Measurements from ENCODE around the gene ZDHHC8. TPM values are rescaled to one million over a fixed set of nuclear protein-coding genes. Genes with fewer than 3 reads are reported as not detected.
"Not testable (repeated sequence)": the region's sequence is repeated elsewhere in the genome, so short reads cannot be mapped to it uniquely, and the experiment has no call there.

The ZDHHC8 gene
- total RNA-seq, 1 donor from 2014 or later, result 3.1 TPM

- Histone ChIP-seq H3K27ac (ENCODE audit: low read depth, low read length) (no peak overlapping the region), H3K27me3 (ENCODE audit: control insufficient read depth in 3 of 3, insufficient read depth in 3 of 3, low read length in 3 of 3) (peaks cover 5 to 16% (median 5%) of the 10 kb centered on the region in 3 donors), H3K36me3 (ENCODE audit: control insufficient read depth in 3 of 3, insufficient read depth in 3 of 3, low read length in 3 of 3) (no peaks in the 10 kb centered on the region), H3K4me1 (ENCODE audit: control insufficient read depth in 3 of 3, insufficient read depth in 3 of 3, low read length in 3 of 3) (peaks cover 2 to 3% (median 3%) of the 10 kb centered on the region in 3 donors), H3K9ac (ENCODE audit: low read depth in 1 of 3, low read length in 3 of 3) (no peak overlapping the region), H3K9me3 (ENCODE audit: control insufficient read depth in 3 of 3, low read length in 3 of 3) (no peaks in the 10 kb centered on the region), H3K4me3 (ENCODE audit: low read length in 3 of 3) (no peak overlapping the region)
Observed at GRCh38 chr22:20159076-20159475, 27.5 kb downstream of the ZDHHC8 start.

- peaks cover 4 to 12% (median 5%) of the 10 kb centered on the region in 3 donors for H3K27me3 ChIP-seq (ENCODE audit: control insufficient read depth in 3 of 3, insufficient read depth in 3 of 3, low read length in 3 of 3)
- H3K36me3 ChIP-seq (ENCODE audit: control insufficient read depth in 3 of 3, insufficient read depth in 3 of 3, low read length in 3 of 3); H3K27ac ChIP-seq (ENCODE audit: low read depth, low read length); H3K4me1 ChIP-seq (ENCODE audit: control insufficient read depth in 3 of 3, insufficient read depth in 3 of 3, low read length in 3 of 3); H3K9me3 ChIP-seq (ENCODE audit: control insufficient read depth in 3 of 3, low read length in 3 of 3); H3K4me3 ChIP-seq (ENCODE audit: low read length in 3 of 3); H3K9ac ChIP-seq (ENCODE audit: low read depth in 1 of 3, low read length in 3 of 3): not testable (repeated sequence)
Observed at GRCh38 chr22:20159531-20159930, 27.9 kb downstream of the ZDHHC8 start.

- Histone ChIP-seq H3K9me3 (ENCODE audit: control insufficient read depth in 3 of 3, low read length in 3 of 3) (no peaks in the 10 kb centered on the region), H3K4me3 (ENCODE audit: low read length in 3 of 3) (no peak overlapping the region), H3K9ac (ENCODE audit: low read depth in 1 of 3, low read length in 3 of 3) (no peak overlapping the region), H3K27me3 (ENCODE audit: control insufficient read depth in 3 of 3, insufficient read depth in 3 of 3, low read length in 3 of 3) (peaks cover 4 to 12% (median 5%) of the 10 kb centered on the region in 3 donors), H3K4me1 (ENCODE audit: control insufficient read depth in 3 of 3, insufficient read depth in 3 of 3, low read length in 3 of 3) (peaks cover 2 to 3% (median 3%) of the 10 kb centered on the region in 3 donors), H3K36me3 (ENCODE audit: control insufficient read depth in 3 of 3, insufficient read depth in 3 of 3, low read length in 3 of 3) (no peaks in the 10 kb centered on the region), H3K27ac (ENCODE audit: low read depth, low read length) (no peak overlapping the region)
Observed at GRCh38 chr22:20160041-20160440, 28.4 kb downstream of the ZDHHC8 start.

- H3K27ac ChIP-seq (ENCODE audit: low read depth, low read length), result no peak overlapping the region
- H3K4me1 ChIP-seq (ENCODE audit: control insufficient read depth in 3 of 3, insufficient read depth in 3 of 3, low read length in 3 of 3), result no peaks in the 10 kb centered on the region
- peaks cover 0 to 17% (median 0%) of the 10 kb centered on the region in 3 donors for H3K27me3 ChIP-seq (ENCODE audit: control insufficient read depth in 3 of 3, insufficient read depth in 3 of 3, low read length in 3 of 3)
- no peak overlapping the region for H3K4me3 ChIP-seq (ENCODE audit: low read length in 3 of 3)
- H3K9ac ChIP-seq (ENCODE audit: low read depth in 1 of 3, low read length in 3 of 3), result no peak overlapping the region
- no peaks in the 10 kb centered on the region for H3K9me3 ChIP-seq (ENCODE audit: control insufficient read depth in 3 of 3, low read length in 3 of 3)
- H3K36me3 ChIP-seq (ENCODE audit: control insufficient read depth in 3 of 3, insufficient read depth in 3 of 3, low read length in 3 of 3), result no peaks in the 10 kb centered on the region
Observed at GRCh38 chr22:20164863-20165262, 33.3 kb downstream of the ZDHHC8 start.

- no peaks in the 10 kb centered on the region for H3K36me3 ChIP-seq (ENCODE audit: control insufficient read depth in 3 of 3, insufficient read depth in 3 of 3, low read length in 3 of 3)
Observed at GRCh38 chr22:20165421-20165820, 33.8 kb downstream of the ZDHHC8 start.

GRCh38 chr22:20165913-20166312 is 34.3 kb downstream of the ZDHHC8 start:
- no peaks in the 10 kb centered on the region for H3K9me3 ChIP-seq (ENCODE audit: control insufficient read depth in 3 of 3, low read length in 3 of 3)
- H3K4me1 ChIP-seq (ENCODE audit: control insufficient read depth in 3 of 3, insufficient read depth in 3 of 3, low read length in 3 of 3), result no peaks in the 10 kb centered on the region
- H3K9ac ChIP-seq (ENCODE audit: low read depth in 1 of 3, low read length in 3 of 3), result no peak overlapping the region
- no peak overlapping the region for H3K4me3 ChIP-seq (ENCODE audit: low read length in 3 of 3)
- no peak overlapping the region for H3K27ac ChIP-seq (ENCODE audit: low read depth, low read length)
- peaks cover 0 to 16% (median 0%) of the 10 kb centered on the region in 3 donors for H3K27me3 ChIP-seq (ENCODE audit: control insufficient read depth in 3 of 3, insufficient read depth in 3 of 3, low read length in 3 of 3)
- H3K36me3 ChIP-seq (ENCODE audit: control insufficient read depth in 3 of 3, insufficient read depth in 3 of 3, low read length in 3 of 3), result no peaks in the 10 kb centered on the region

More at GRCh38 chr22:20165421-20165820, 33.8 kb downstream of the ZDHHC8 start:
- Histone ChIP-seq H3K27me3 (ENCODE audit: control insufficient read depth in 3 of 3, insufficient read depth in 3 of 3, low read length in 3 of 3) (peaks cover 0 to 17% (median 0%) of the 10 kb centered on the region in 3 donors), H3K4me1 (ENCODE audit: control insufficient read depth in 3 of 3, insufficient read depth in 3 of 3, low read length in 3 of 3) (no peaks in the 10 kb centered on the region), H3K27ac (ENCODE audit: low read depth, low read length) (no peak overlapping the region), H3K9ac (ENCODE audit: low read depth in 1 of 3, low read length in 3 of 3) (no peak overlapping the region), H3K4me3 (ENCODE audit: low read length in 3 of 3) (no peak overlapping the region), H3K9me3 (ENCODE audit: control insufficient read depth in 3 of 3, low read length in 3 of 3) (no peaks in the 10 kb centered on the region)

- Histone ChIP-seq H3K4me1 (ENCODE audit: control insufficient read depth in 3 of 3, insufficient read depth in 3 of 3, low read length in 3 of 3) (no peaks in the 10 kb centered on the region), H3K9me3 (ENCODE audit: control insufficient read depth in 3 of 3, low read length in 3 of 3) (no peaks in the 10 kb centered on the region), H3K4me3 (ENCODE audit: low read length in 3 of 3) (no peak overlapping the region), H3K9ac (ENCODE audit: low read depth in 1 of 3, low read length in 3 of 3) (no peak overlapping the region), H3K27me3 (ENCODE audit: control insufficient read depth in 3 of 3, insufficient read depth in 3 of 3, low read length in 3 of 3) (peaks cover 0 to 11% (median 0%) of the 10 kb centered on the region in 3 donors), H3K36me3 (ENCODE audit: control insufficient read depth in 3 of 3, insufficient read depth in 3 of 3, low read length in 3 of 3) (no peaks in the 10 kb centered on the region), H3K27ac (ENCODE audit: low read depth, low read length) (no peak overlapping the region)
Observed at GRCh38 chr22:20166703-20167102, 35.1 kb downstream of the ZDHHC8 start.

GRCh38 chr22:20167643-20168322 is 36.2 kb downstream of the ZDHHC8 start:
- peaks cover 0 to 11% (median 0%) of the 10 kb centered on the region in 3 donors for H3K27me3 ChIP-seq (ENCODE audit: control insufficient read depth in 3 of 3, insufficient read depth in 3 of 3, low read length in 3 of 3)
- H3K36me3 ChIP-seq (ENCODE audit: control insufficient read depth in 3 of 3, insufficient read depth in 3 of 3, low read length in 3 of 3), result no peaks in the 10 kb centered on the region
- no peaks in the 10 kb centered on the region for H3K4me1 ChIP-seq (ENCODE audit: control insufficient read depth in 3 of 3, insufficient read depth in 3 of 3, low read length in 3 of 3)
- H3K4me3 ChIP-seq (ENCODE audit: low read length in 3 of 3), result no peak overlapping the region
- H3K27ac ChIP-seq (ENCODE audit: low read depth, low read length), result no peak overlapping the region
- no peaks in the 10 kb centered on the region for H3K9me3 ChIP-seq (ENCODE audit: control insufficient read depth in 3 of 3, low read length in 3 of 3)
- no peak overlapping the region for H3K9ac ChIP-seq (ENCODE audit: low read depth in 1 of 3, low read length in 3 of 3)

- H3K4me3 ChIP-seq (ENCODE audit: low read length in 3 of 3), result no peak overlapping the region
- no peak overlapping the region for H3K9ac ChIP-seq (ENCODE audit: low read depth in 1 of 3, low read length in 3 of 3)
- peaks cover 0 to 14% (median 0%) of the 10 kb centered on the region in 3 donors for H3K27me3 ChIP-seq (ENCODE audit: control insufficient read depth in 3 of 3, insufficient read depth in 3 of 3, low read length in 3 of 3)
- no peaks in the 10 kb centered on the region for H3K4me1 ChIP-seq (ENCODE audit: control insufficient read depth in 3 of 3, insufficient read depth in 3 of 3, low read length in 3 of 3)
- no peaks in the 10 kb centered on the region for H3K9me3 ChIP-seq (ENCODE audit: control insufficient read depth in 3 of 3, low read length in 3 of 3)
- H3K27ac ChIP-seq (ENCODE audit: low read depth, low read length), result no peak overlapping the region
- H3K36me3 ChIP-seq (ENCODE audit: control insufficient read depth in 3 of 3, insufficient read depth in 3 of 3, low read length in 3 of 3), result no peaks in the 10 kb centered on the region
Observed at GRCh38 chr22:20169253-20169822, 37.7 kb downstream of the ZDHHC8 start.

- no peaks in the 10 kb centered on the region for H3K4me1 ChIP-seq (ENCODE audit: control insufficient read depth in 3 of 3, insufficient read depth in 3 of 3, low read length in 3 of 3)
- H3K9ac ChIP-seq (ENCODE audit: low read depth in 1 of 3, low read length in 3 of 3), result no peak overlapping the region
- no peak overlapping the region for H3K27ac ChIP-seq (ENCODE audit: low read depth, low read length)
- H3K9me3 ChIP-seq (ENCODE audit: control insufficient read depth in 3 of 3, low read length in 3 of 3), result no peaks in the 10 kb centered on the region
- H3K27me3 ChIP-seq (ENCODE audit: control insufficient read depth in 3 of 3, insufficient read depth in 3 of 3, low read length in 3 of 3), result peaks cover 0 to 14% (median 0%) of the 10 kb centered on the region in 3 donors
- H3K4me3 ChIP-seq (ENCODE audit: low read length in 3 of 3), result no peak overlapping the region
- no peaks in the 10 kb centered on the region for H3K36me3 ChIP-seq (ENCODE audit: control insufficient read depth in 3 of 3, insufficient read depth in 3 of 3, low read length in 3 of 3)
Observed at GRCh38 chr22:20170170-20170569, 38.6 kb downstream of the ZDHHC8 start.

All from skeletal muscle tissue (tissue), 4 donors.